ENCODE results near the gene ADM5.

Gene ADM5

GRCh38 chr19:49657493-49658138, 31.8 kb upstream of the ADM5 start:
- CTCF ChIA-PET, result interaction anchor here (3.7 kb wide), 1 partner anchor 15 kb away, joined by 24 read pairs; no protein-coding TSS in a partner anchor
- POLR2A ChIA-PET, result interaction anchor here (0.7 to 1.3 kb wide), 3 partner anchors 9 to 206 kb away, joined by 3 to 4 read pairs (median 3); partner anchors contain the start of gene PIH1D1
- TF ChIP-seq CTCF (IDR thresholded peaks at IDR 0.05; ENCODE audit: insufficient read depth, low read length, missing control alignments), result no peak
- DNase-seq (ENCODE audit: low read depth, low spot score), result no peak
- H3K4me3 ChIP-seq (ENCODE audit: low read depth, low read length), result no peak overlapping the region

- ChIA-PET POLR2A (interaction anchor here (0.7 to 1.0 kb wide), 2 partner anchors 14 to 18 kb away, joined by 3 read pairs; partner anchors contain the start of gene RRAS), CTCF (interaction anchor here (3.7 kb wide), 1 partner anchor 14 kb away, joined by 24 read pairs; no protein-coding TSS in a partner anchor)
- DNase-seq (ENCODE audit: low read depth, low spot score), result no peak
- H3K4me3 ChIP-seq (ENCODE audit: low read depth, low read length), result no peak overlapping the region
- no peak for TF ChIP-seq CTCF (IDR thresholded peaks at IDR 0.05; ENCODE audit: insufficient read depth, low read length, missing control alignments)
These were observed 31.3 kb upstream of the ADM5 start for GRCh38 chr19:49658139-49658517.

DNA sequence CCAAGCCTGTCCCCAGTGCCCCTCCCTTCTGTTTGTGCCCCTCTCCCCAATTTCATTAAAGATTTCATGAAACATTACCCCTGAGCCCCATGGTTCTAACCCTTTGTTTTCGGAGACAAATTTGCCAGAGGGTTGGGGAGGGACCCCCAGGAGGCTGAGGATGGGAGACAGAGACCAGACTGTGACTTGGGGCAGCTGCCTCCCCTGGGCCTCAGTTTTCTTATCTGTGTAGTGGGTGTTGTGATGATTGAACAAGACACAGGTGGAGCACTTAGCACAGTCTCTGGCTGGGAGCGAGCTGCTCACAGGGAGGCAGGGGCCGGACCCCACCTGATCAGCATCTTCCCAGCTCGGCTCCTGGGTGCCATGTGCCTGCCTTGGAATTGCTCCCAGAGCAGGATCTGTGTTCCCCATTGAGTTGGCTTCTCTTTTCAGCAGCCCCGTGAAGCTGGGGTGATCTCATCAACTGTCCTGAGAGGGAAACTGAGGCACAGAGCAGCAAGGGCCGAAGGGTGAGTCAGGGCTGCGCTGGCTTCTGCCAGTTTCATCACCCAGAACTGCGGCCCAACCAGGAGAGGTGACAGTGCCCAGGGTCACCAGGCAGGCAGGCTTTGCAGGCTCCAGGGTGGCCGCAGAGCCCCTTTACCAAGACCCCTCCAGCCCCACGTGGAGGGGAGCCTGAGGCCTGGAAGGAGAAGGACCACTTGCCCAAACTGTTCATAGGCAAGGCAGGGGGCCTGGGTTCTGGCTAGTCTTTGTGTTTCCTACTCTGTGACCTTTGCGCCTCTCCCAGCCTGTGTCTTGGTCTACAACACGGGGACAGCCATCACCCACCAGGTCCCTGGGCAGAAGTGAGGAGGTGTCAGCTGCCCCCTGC, 30.6 kb upstream of the ADM5 start:
- no peak for TF ChIP-seq CTCF (IDR thresholded peaks at IDR 0.05; ENCODE audit: insufficient read depth, low read length, missing control alignments)
- ChIA-PET CTCF (interaction anchor here (3.7 kb wide), 1 partner anchor 14 kb away, joined by 24 read pairs; no protein-coding TSS in a partner anchor), POLR2A (interaction anchor here (0.7 to 2.1 kb wide), 3 partner anchors 14 to 19 kb away, joined by 3 to 6 read pairs (median 3); partner anchors contain the start of genes RRAS and SCAF1)
- no peak for DNase-seq (ENCODE audit: low read depth, low spot score)
- H3K4me3 ChIP-seq (ENCODE audit: low read depth, low read length), result no peak overlapping the region

DNA sequence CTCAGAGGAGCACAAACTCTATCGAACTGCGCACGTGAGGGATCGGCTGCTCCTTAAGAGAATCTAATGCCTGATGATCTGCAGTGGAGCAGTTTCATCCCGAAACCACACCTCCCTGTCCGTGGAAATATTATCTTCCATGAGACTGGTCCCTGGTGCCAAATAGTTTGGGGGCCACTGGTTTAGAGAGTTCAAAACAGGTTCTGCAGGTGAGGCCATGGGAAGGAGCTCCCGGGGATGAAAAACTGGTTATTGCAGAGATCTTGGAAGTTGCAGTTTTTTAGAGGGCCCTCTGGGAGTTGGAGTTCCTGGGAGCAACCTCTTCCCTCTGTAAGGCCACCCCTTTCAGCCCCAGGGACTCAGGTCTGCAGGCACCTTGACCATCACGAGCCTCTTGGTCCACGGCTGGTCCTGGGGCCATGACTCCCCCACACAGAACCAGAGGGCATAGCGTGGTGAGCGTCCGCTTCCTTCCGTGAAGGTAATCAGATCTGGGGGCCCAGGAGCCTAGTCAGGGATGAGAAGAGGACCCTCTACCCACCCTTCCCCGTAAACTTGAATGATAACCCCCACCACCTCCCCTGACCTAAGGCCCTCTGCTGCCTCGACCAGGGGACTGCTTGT, 28.9 kb upstream of the ADM5 start:
- no peak for TF ChIP-seq CTCF (IDR thresholded peaks at IDR 0.05; ENCODE audit: insufficient read depth, low read length, missing control alignments)
- no peak for DNase-seq (ENCODE audit: low read depth, low spot score)
- ChIA-PET POLR2A (interaction anchor here (2.1 kb wide), 1 partner anchor 18 kb away, joined by 6 read pairs; the partner anchor contains the start of gene SCAF1), CTCF (interaction anchor here (1.0 to 5.3 kb wide), 2 partner anchors 12 to 14 kb away, joined by 4 to 48 read pairs; no protein-coding TSS in a partner anchor)
- H3K4me3 ChIP-seq (ENCODE audit: low read depth, low read length), result no peak overlapping the region

GRCh38 chr19:49662011-49662410, 27.4 kb upstream of the ADM5 start:
- no peak overlapping the region for H3K4me3 ChIP-seq (ENCODE audit: low read depth, low read length)
- DNase-seq (ENCODE audit: low read depth, low spot score), result no peak
- ChIA-PET POLR2A (interaction anchor here (0.6 to 1.3 kb wide), 3 partner anchors 14 to 22 kb away, joined by 3 to 4 read pairs (median 4); partner anchors contain the start of gene RRAS), CTCF (interaction anchor here (1.6 to 5.3 kb wide), 2 partner anchors 12 to 16 kb away, joined by 4 to 48 read pairs; no protein-coding TSS in a partner anchor)
- TF ChIP-seq CTCF (IDR thresholded peaks at IDR 0.05; ENCODE audit: insufficient read depth, low read length, missing control alignments), result no peak
